HepG2 (cell line): ENCODE results near the gene KDELR3. TPM values are rescaled to one million over a fixed set of nuclear protein-coding genes. Genes with fewer than 3 reads are reported as not detected.

Experiments
- ATAC-seq: fragments of 200-7000 bp; cut with Tn5 transposase; 3 replicates; pipeline ENCODE4 v1.9.1; 2020; ENCODE audit warnings: mild to moderate bottlenecking, moderate library complexity
- BruUV-seq: library from RNA; stranded (reverse); fragments of 400-500 nt; replicated peaks from 2 replicates; lab custom pipeline; 2021; lab: Mats Ljungman, UMichigan
- CTCF ChIA-PET: fragments of 300-600 bp; formaldehyde crosslinking; extraction: SDS; loops from one replicate; lab custom pipeline; 2021; ENCODE audit warnings: low total read pairs, inconsistent platforms, low intra/inter-chr PET ratio; lab: Yijun Ruan, JAX
- POLR2A ChIA-PET: fragments of 350-600 bp; sonication (Branson Sonifier 250); formaldehyde crosslinking; loops from one replicate; lab custom pipeline; 2020; ENCODE audit warnings: antibody characterized with exemption, inconsistent platforms; lab: Yijun Ruan, JAX
- DNase-seq: peaks from one replicate; pipeline ENCODE4 v3.0.0-alpha.2; 2015; ENCODE audit warnings: low spot score
- FAIRE-seq: peaks from 3 replicates; lab custom pipeline; 2011; peaks lifted over from hg19 to GRCh38; lab: Jason Lieb, UNC
- H2AFZ ChIP-seq: one replicate; pipeline ENCODE4 v1.6.1; 2011; ENCODE audit warnings: low read length, inconsistent platforms
- H3K27ac ChIP-seq: fragments of 300-600 bp; 3 replicates; pipeline ENCODE4 v1.8.0; 2011; ENCODE audit warnings: mixed run types, mild to moderate bottlenecking, mixed read lengths, low read length, inconsistent platforms; ENCODE audit not compliant: insufficient read depth; ENCODE audit errors: extremely low read length
- H3K27me3 ChIP-seq, 2 experiments: fragments of 200-600 bp in 1 of 2; 2 replicates in 1 of 2; 3 replicates in 1 of 2; pipeline versions ENCODE4 v1.6.0 to v1.8.0; 2011; ENCODE audit warnings: low read length in 2 of 2, mild to moderate bottlenecking in 2 of 2, moderate library complexity in 2 of 2, inconsistent platforms in 1 of 2; ENCODE audit not compliant: insufficient read depth in 2 of 2, control insufficient read depth in 1 of 2
- H3K36me3 ChIP-seq, 2 experiments: fragments of 200-600 bp in 1 of 2; replicated peaks in 1 of 2; 2 replicates in 1 of 2; 3 replicates in 1 of 2; pipeline versions ENCODE4 v1.5.1 to v1.8.0; 2011; ENCODE audit warnings: low read length in 2 of 2, inconsistent platforms in 1 of 2; ENCODE audit not compliant: insufficient read depth in 2 of 2, control insufficient read depth in 1 of 2
- H3K4me1 ChIP-seq: 2 replicates; pipeline ENCODE4 v1.5.1; 2012; ENCODE audit warnings: low read length, inconsistent platforms; ENCODE audit not compliant: insufficient read depth
- H3K4me2 ChIP-seq: 2 replicates; pipeline ENCODE4 v1.6.0; 2011; ENCODE audit warnings: low read depth, low read length, inconsistent platforms
- H3K4me3 ChIP-seq, 3 experiments: fragments of 200-600 bp in 1 of 3; sonication (generic), shearing (Covaris generic) in 1 of 3; replicated peaks in 1 of 3; 2 replicates each; pipeline ENCODE4 v1.5.1; 2011 to 2016; ENCODE audit warnings: low read length in 3 of 3, inconsistent platforms in 2 of 3, low read depth in 2 of 3, mild to moderate bottlenecking in 2 of 3, control low read depth in 1 of 3, mixed read lengths in 1 of 3; ENCODE audit not compliant: insufficient read depth in 1 of 3
- H3K79me2 ChIP-seq: one replicate; pipeline ENCODE4 v1.6.1; 2011; ENCODE audit warnings: low read length, inconsistent platforms; ENCODE audit not compliant: insufficient read depth
- H3K9ac ChIP-seq: 2 replicates; pipeline ENCODE4 v1.6.0; 2011; ENCODE audit warnings: mild to moderate bottlenecking, low read depth, low read length, inconsistent platforms; ENCODE audit not compliant: insufficient read depth
- H3K9me3 ChIP-seq: 2 replicates; pipeline ENCODE4 v1.5.1; 2012; ENCODE audit warnings: mild to moderate bottlenecking, low read length
- H4K20me1 ChIP-seq: 2 replicates; pipeline ENCODE4 v1.6.0; 2011; ENCODE audit warnings: inconsistent platforms, mild to moderate bottlenecking, low read length, moderate library complexity; ENCODE audit not compliant: insufficient read depth
- PCBP1 ChIP-seq: fragments of 200-400 bp; formaldehyde crosslinking; IDR thresholded peaks from 2 replicates; pipeline ENCODE4 v1.6.1; 2017; ENCODE audit warnings: mild to moderate bottlenecking, low read depth, low read length, borderline replicate concordance
- ZNF317 ChIP-seq: sonication (generic); formaldehyde crosslinking; IDR thresholded peaks from 2 replicates; pipeline ENCODE4 v1.5.0; 2020; ENCODE audit warnings: mild to moderate bottlenecking, missing genetic modification reagents
- ZNF713 ChIP-seq: sonication (generic); formaldehyde crosslinking; IDR thresholded peaks from 2 replicates; pipeline ENCODE4 v1.4.0; 2020; ENCODE audit warnings: mild to moderate bottlenecking, missing genetic modification reagents
- WGBS: methylation state at CpG from one replicate; pipeline ENCODE4 v1.1.6; 2017; ENCODE audit warnings: low lambda C conversion rate; 5-methylcytosine and 5-hydroxymethylcytosine counted together
- in situ Hi-C: cut with HindIII; loops from 2 replicates; pipeline ENCODE4 v1.10.0; 2017; ENCODE audit warnings: low pct_unique_long_range_greater_than_20kb; ENCODE audit not compliant: extremely low pct_ligation_motif_present
- intact Hi-C: fragments of 100-400 bp; cut with micrococcal nuclease; formaldehyde crosslinking; loops from one replicate; pipeline ENCODE4 v1.10.0; 2022; ENCODE audit not compliant: unreplicated experiment
- polyA plus RNA-seq, 8 experiments: library from polyadenylated mRNA; depleted of rRNA in 3 of 8; stranded (reverse) in 7 of 8; unstranded in 1 of 8; fragments of >200 nt; fragmentation: Illumina TruSeq in 4 of 8; extraction: Trizol in 4 of 8; gene quantifications; 2 replicates each; pipeline versions ENCODE4 v1.2.1 to v1.2.3, GENCODE V29; 2011 to 2016; ENCODE audit warnings: low read depth in 4 of 8, missing spikeins in 1 of 8, mixed read lengths in 1 of 8; ENCODE audit not compliant: insufficient read depth in 1 of 8
- total RNA-seq, 5 experiments: library from RNA; depleted of rRNA; stranded (reverse); fragments of >200 nt; fragmentation: Illumina TruSeq; extraction: Trizol; gene quantifications; 2 replicates each; pipeline ENCODE4 v1.2.3, GENCODE V29; 2016; ENCODE audit warnings: low read depth in 1 of 5
- TF ChIP-seq, protein P1 (sequence below): sonication (generic); formaldehyde crosslinking; IDR thresholded peaks from 2 replicates; pipeline ENCODE4 v1.4.0; 2020; ENCODE audit warnings: missing genetic modification reagents, low read depth, mild to moderate bottlenecking, borderline replicate concordance
- TF ChIP-seq, protein P2 (sequence below): sonication (generic); formaldehyde crosslinking; IDR thresholded peaks from 2 replicates; pipeline ENCODE4 v1.5.1; 2020; ENCODE audit warnings: missing genetic modification reagents, mild to moderate bottlenecking, borderline replicate concordance
- TF ChIP-seq, protein P3 (sequence below): sonication (generic); formaldehyde crosslinking; IDR thresholded peaks from 2 replicates; pipeline ENCODE4 v1.9.0; 2021; ENCODE audit warnings: missing genetic modification reagents, borderline replicate concordance

The KDELR3 gene
- total and polyA plus RNA-seq, 2 of the 13 experiments (the other 11 are each of a cell fraction or from before 2014, with no cell fraction given) = 24.2 to 65.7 TPM

DNA sequence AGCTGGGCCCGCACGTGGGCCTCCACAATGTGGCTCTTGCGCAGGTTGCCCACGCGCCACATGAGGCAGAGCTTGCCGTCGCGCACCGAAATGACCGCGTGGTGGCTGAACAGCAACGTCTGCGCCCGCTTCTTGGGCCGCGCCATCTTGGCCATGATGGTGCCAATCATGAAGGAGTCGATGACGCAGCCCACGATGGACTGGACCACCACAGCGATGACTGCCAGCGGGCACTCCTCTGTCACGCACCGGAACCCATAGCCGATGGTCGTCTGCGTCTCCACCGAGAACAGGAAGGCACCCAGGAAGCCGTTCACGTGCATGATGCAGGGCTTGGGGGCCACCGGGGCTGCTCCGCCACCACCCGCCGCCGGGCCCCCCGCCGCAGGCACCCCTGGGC, 40.4 kb upstream of the KDELR3 start:
- intact Hi-C loops = no loop called here
- no peak for DNase-seq
- Histone ChIP-seq H3K27ac (no peak overlapping the region), H4K20me1 (no peaks in the 10 kb centered on the region), H3K79me2 (no peaks in the 10 kb centered on the region), H3K27me3 (peaks cover 2 to 5% of the 10 kb centered on the region in 2 experiments; a peak in 1 of 5 replicates), H3K4me1 (peaks cover 27% of the 10 kb centered on the region), H3K36me3 (no peaks in the 10 kb centered on the region), H3K4me2 (no peak overlapping the region), H2AFZ (no peak overlapping the region), H3K9ac (no peak overlapping the region), H3K9me3 (no peaks in the 10 kb centered on the region), H3K4me3 (no peak overlapping the region)
- in situ Hi-C loops = no loop called here
- TF ChIP-seq, protein P1, sequence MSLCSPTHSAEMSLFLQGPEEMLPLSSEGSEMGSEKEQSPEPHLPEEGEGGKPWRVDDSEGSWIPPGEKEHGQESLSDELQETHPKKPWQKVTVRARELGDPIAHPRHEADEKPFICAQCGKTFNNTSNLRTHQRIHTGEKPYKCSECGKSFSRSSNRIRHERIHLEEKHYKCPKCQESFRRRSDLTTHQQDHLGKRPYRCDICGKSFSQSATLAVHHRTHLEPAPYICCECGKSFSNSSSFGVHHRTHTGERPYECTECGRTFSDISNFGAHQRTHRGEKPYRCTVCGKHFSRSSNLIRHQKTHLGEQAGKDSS = no peak
- TF ChIP-seq ZNF317 (no peak), ZNF713 (CRISPR knock-in tag) (no peak), PCBP1 (no peak)
- TF ChIP-seq, protein P2, sequence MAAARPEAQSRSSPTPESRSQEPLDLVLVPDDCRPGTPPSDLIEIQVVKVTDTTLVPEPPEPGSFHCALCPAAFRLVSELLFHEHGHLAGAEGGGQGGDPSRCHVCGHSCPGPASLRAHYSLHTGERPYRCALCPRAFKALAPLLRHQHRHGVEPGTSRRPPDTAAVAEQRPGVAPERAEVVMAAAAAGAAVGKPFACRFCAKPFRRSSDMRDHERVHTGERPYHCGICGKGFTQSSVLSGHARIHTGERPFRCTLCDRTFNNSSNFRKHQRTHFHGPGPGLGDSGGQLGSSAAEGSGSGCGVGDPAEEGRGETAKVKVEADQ (CRISPR knock-in tag) = no peak
- TF ChIP-seq, protein P3, sequence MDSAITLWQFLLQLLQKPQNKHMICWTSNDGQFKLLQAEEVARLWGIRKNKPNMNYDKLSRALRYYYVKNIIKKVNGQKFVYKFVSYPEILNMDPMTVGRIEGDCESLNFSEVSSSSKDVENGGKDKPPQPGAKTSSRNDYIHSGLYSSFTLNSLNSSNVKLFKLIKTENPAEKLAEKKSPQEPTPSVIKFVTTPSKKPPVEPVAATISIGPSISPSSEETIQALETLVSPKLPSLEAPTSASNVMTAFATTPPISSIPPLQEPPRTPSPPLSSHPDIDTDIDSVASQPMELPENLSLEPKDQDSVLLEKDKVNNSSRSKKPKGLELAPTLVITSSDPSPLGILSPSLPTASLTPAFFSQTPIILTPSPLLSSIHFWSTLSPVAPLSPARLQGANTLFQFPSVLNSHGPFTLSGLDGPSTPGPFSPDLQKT (CRISPR knock-in tag) = no peak
- ChIA-PET POLR2A (no interaction called here), CTCF (no interaction called here)
- no peak for ATAC-seq
- 88% methylated on average over 25 of the region's 36 CpGs for WGBS
- no peak for FAIRE-seq
- BruUV-seq = no TSS peak
